ENCODE data around the gene C8G. TPM values are rescaled to one million over a fixed set of nuclear protein-coding genes. Genes with fewer than 3 reads are reported as not detected.

The C8G gene
- total and polyA plus RNA-seq, 2 of the 13 experiments (the other 11 are each of a cell fraction or from before 2014, with no cell fraction given): 4.9 to 12.8 TPM

GRCh38 chr9:136902259-136902821 lies 42.7 kb upstream of the C8G start:
- H3K4me2 ChIP-seq (ENCODE audit: low read depth, low read length): peak overlapping the region; percentile 39; the same call in 1 of the 2 replicates
- peak; percentile 28 for ATAC-seq
- TF ChIP-seq ZNF687 (CRISPR knock-in tag; IDR thresholded peaks at IDR 0.05) (peak; percentile 47), AGO2 (optimal IDR thresholded peaks at IDR 0.05; ENCODE audit: low read depth, low read length) (peak; percentile 48), RELA (CRISPR knock-in tag; IDR thresholded peaks at IDR 0.05) (peak; percentile 95; the same call in 1 of the 2 replicates), SIX4 (CRISPR knock-in tag; IDR thresholded peaks at IDR 0.05) (no peak), ZBTB25 (CRISPR knock-in tag; IDR thresholded peaks at IDR 0.05) (no peak), E2F5 (CRISPR knock-in tag; conservative IDR thresholded peaks at IDR 0.05) (no peak), HNF1A (IDR thresholded peaks at IDR 0.05; ENCODE audit: low read depth) (no peak), HNF1A (CRISPR knock-in tag; IDR thresholded peaks at IDR 0.05; ENCODE audit: borderline replicate concordance) (no peak), TRIM24 (CRISPR knock-in tag; IDR thresholded peaks at IDR 0.05) (no peak), TFDP2 (CRISPR knock-in tag; IDR thresholded peaks at IDR 0.05) (no peak), EHMT2 (IDR thresholded peaks at IDR 0.05; ENCODE audit: borderline replicate concordance, low read depth, low read length) (no peak)

More at GRCh38 chr9:136902259-136902821, 42.7 kb upstream of the C8G start:
- Histone ChIP-seq H3K79me2 (ENCODE audit: insufficient read depth, low read length) (peaks cover 6% of the 10 kb centered on the region), H3K27ac (ENCODE audit: extremely low read length, insufficient read depth, low read length) (peak overlapping the region; percentile 67), H3K4me1 (ENCODE audit: insufficient read depth, low read length) (peaks cover 27% of the 10 kb centered on the region), H3K4me3 (replicated peaks in 1 of 3; ENCODE audit: insufficient read depth in 1 of 3, low read depth in 2 of 3, low read length in 3 of 3) (no peak overlapping the region), H2AFZ (ENCODE audit: low read length) (no peak overlapping the region), H4K20me1 (ENCODE audit: insufficient read depth, low read length) (peaks cover 9% of the 10 kb centered on the region), H3K36me3 (replicated peaks in 1 of 2; ENCODE audit: control insufficient read depth in 1 of 2, insufficient read depth in 2 of 2, low read length in 2 of 2) (peaks cover 19 to 59% of the 10 kb centered on the region in 2 experiments), H3K27me3 (ENCODE audit: control insufficient read depth in 1 of 2, insufficient read depth in 2 of 2, low read length in 2 of 2) (no peaks in the 10 kb centered on the region), H3K9ac (ENCODE audit: insufficient read depth, low read depth, low read length) (peak overlapping the region; percentile 24; the same call in 1 of the 2 replicates), H3K9me3 (ENCODE audit: low read length) (no peaks in the 10 kb centered on the region)
- intact Hi-C loops (cut with micrococcal nuclease; ENCODE audit: unreplicated experiment) (no loop called here), in situ Hi-C loops (cut with HindIII; ENCODE audit: extremely low pct_ligation_motif_present, low pct_unique_long_range_greater_than_20kb) (no loop called here)
- no TSS peak for BruUV-seq (replicated peaks)
- FAIRE-seq (no peak), DNase-seq (ENCODE audit: low spot score) (no peak)
- 97% methylated on average over 10 of the region's 15 CpGs for WGBS (ENCODE audit: low lambda C conversion rate)
- CTCF ChIA-PET (ENCODE audit: low intra/inter-chr PET ratio, low total read pairs): no interaction called here
- POLR2A ChIA-PET: interaction anchor here (0.9 to 2.4 kb wide), 6 partner anchors 16 to 339 kb away, joined by 3 to 20 read pairs (median 7); partner anchors contain the start of genes TRAF2 and TUBB4B
